ENCODE results near the gene KHSRP.
A peak's percentile ranks its signal among the peaks of the same experiment; 100 is the strongest.

Gene KHSRP

GRCh38 chr19:6418562-6418932 lies 6.1 kb downstream of the KHSRP start:
- no peak for DNase-seq

GRCh38 chr19:6417713-6418561 lies 6.7 kb downstream of the KHSRP start:
- TF ChIP-seq POLR2A (IDR thresholded peaks at IDR 0.05; ENCODE audit: low read length) (no peak), GATA1 (IDR thresholded peaks at IDR 0.05; ENCODE audit: low read depth, low read length) (no peak)
- no peak for DNase-seq

More at GRCh38 chr19:6418562-6418932, 6.1 kb downstream of the KHSRP start:
- TF ChIP-seq POLR2A (IDR thresholded peaks at IDR 0.05; ENCODE audit: low read length) (no peak), GATA1 (IDR thresholded peaks at IDR 0.05; ENCODE audit: low read depth, low read length) (no peak)

- no peak for DNase-seq
- no peak for TF ChIP-seq GATA1 (IDR thresholded peaks at IDR 0.05; ENCODE audit: low read depth, low read length)
- no peak for TF ChIP-seq POLR2A (IDR thresholded peaks at IDR 0.05; ENCODE audit: low read length)
These were observed 7.8 kb downstream of the KHSRP start for GRCh38 chr19:6416658-6417405.

GRCh38 chr19:6415591-6416190 lies 8.9 kb downstream of the KHSRP start:
- DNase-seq, result no peak

GRCh38 chr19:6414793-6415590 lies 9.6 kb downstream of the KHSRP start:
- DNase-seq, result no peak
- TF ChIP-seq POLR2A (IDR thresholded peaks at IDR 0.05; ENCODE audit: low read length) (no peak), GATA1 (IDR thresholded peaks at IDR 0.05; ENCODE audit: low read depth, low read length) (no peak)

More at GRCh38 chr19:6415591-6416190, 8.9 kb downstream of the KHSRP start:
- no peak for TF ChIP-seq GATA1 (IDR thresholded peaks at IDR 0.05; ENCODE audit: low read depth, low read length)
- TF ChIP-seq POLR2A (IDR thresholded peaks at IDR 0.05; ENCODE audit: low read length), result no peak

- TF ChIP-seq POLR2A (IDR thresholded peaks at IDR 0.05; ENCODE audit: low read length) (no peak), GATA1 (IDR thresholded peaks at IDR 0.05; ENCODE audit: low read depth, low read length) (no peak)
- no peak for DNase-seq
These were observed 10.6 kb downstream of the KHSRP start for GRCh38 chr19:6413721-6414643.

GRCh38 chr19:6413291-6413690 lies 11.3 kb downstream of the KHSRP start:
- no peak for DNase-seq
- TF ChIP-seq POLR2A (IDR thresholded peaks at IDR 0.05; ENCODE audit: low read length) (no peak), GATA1 (IDR thresholded peaks at IDR 0.05; ENCODE audit: low read depth, low read length) (no peak)

- TF ChIP-seq POLR2A (IDR thresholded peaks at IDR 0.05; ENCODE audit: low read length), result no peak
- TF ChIP-seq GATA1 (IDR thresholded peaks at IDR 0.05; ENCODE audit: low read depth, low read length), result no peak
- peak in 1 of 2 experiments; percentile 52 for DNase-seq
These were observed 12.0 kb downstream of the KHSRP start for GRCh38 chr19:6412447-6413091.

- no peak for DNase-seq
- no peak for TF ChIP-seq POLR2A (IDR thresholded peaks at IDR 0.05; ENCODE audit: low read length)
- no peak for TF ChIP-seq GATA1 (IDR thresholded peaks at IDR 0.05; ENCODE audit: low read depth, low read length)
These were observed 12.6 kb downstream of the KHSRP start for GRCh38 chr19:6412061-6412446.

- no peak for DNase-seq
- TF ChIP-seq GATA1 (IDR thresholded peaks at IDR 0.05; ENCODE audit: low read depth, low read length), result no peak
- no peak for TF ChIP-seq POLR2A (IDR thresholded peaks at IDR 0.05; ENCODE audit: low read length)
These were observed 15.3 kb downstream of the KHSRP start for GRCh38 chr19:6409346-6409745.

- DNase-seq, result no peak
- TF ChIP-seq POLR2A (IDR thresholded peaks at IDR 0.05; ENCODE audit: low read length) (no peak), GATA1 (IDR thresholded peaks at IDR 0.05; ENCODE audit: low read depth, low read length) (no peak)
These were observed 18.2 kb downstream of the KHSRP start for GRCh38 chr19:6406401-6406800.

Data from erythroblast (primary cell).